ENCODE data around the gene MLIP.

DNA sequence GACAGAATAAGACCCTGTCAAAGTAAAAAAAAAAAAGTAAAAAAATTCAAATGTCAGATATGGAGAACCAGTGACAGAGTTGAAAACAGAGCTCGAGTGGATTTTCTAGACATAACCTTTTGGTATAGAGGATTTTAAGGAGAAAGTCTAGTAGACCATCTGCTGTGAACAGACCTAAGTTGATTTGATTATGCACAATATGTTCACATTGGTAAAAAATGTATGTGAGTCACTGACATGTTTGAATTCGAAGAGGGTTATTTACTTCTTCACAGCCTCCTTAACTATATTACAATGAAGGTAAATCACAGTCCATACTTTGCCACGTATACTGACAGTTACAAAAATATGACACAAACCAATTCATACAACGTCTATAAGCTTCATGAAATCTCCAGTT is 204.4 kb downstream of the MLIP start:
- TF ChIP-seq ZFX (IDR thresholded peaks at IDR 0.05; ENCODE audit: borderline replicate concordance), result no peak
- TF ChIP-seq, protein P1, sequence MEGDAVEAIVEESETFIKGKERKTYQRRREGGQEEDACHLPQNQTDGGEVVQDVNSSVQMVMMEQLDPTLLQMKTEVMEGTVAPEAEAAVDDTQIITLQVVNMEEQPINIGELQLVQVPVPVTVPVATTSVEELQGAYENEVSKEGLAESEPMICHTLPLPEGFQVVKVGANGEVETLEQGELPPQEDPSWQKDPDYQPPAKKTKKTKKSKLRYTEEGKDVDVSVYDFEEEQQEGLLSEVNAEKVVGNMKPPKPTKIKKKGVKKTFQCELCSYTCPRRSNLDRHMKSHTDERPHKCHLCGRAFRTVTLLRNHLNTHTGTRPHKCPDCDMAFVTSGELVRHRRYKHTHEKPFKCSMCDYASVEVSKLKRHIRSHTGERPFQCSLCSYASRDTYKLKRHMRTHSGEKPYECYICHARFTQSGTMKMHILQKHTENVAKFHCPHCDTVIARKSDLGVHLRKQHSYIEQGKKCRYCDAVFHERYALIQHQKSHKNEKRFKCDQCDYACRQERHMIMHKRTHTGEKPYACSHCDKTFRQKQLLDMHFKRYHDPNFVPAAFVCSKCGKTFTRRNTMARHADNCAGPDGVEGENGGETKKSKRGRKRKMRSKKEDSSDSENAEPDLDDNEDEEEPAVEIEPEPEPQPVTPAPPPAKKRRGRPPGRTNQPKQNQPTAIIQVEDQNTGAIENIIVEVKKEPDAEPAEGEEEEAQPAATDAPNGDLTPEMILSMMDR (IDR thresholded peaks at IDR 0.05), result no peak

All from 22Rv1 (cell line).